Thymus (tissue), 11 donors: Measurements from ENCODE around the gene NREP. TPM values are rescaled to one million over a fixed set of nuclear protein-coding genes. Genes with fewer than 3 reads are reported as not detected.
A peak's percentile ranks its signal among the peaks of the same experiment; 100 is the strongest.
"Not testable (repeated sequence)": the region's sequence is repeated elsewhere in the genome, so short reads cannot be mapped to it uniquely, and the experiment has no call there.

Experiments
- DNase-seq, 9 donors: peaks; one replicate each; pipeline ENCODE4 v3.0.0-alpha.2; 2013; ENCODE audit warnings: low spot score in 9 of 9, low read depth in 6 of 9, missing footprints in 1 of 9
- H3K27ac ChIP-seq, 2 donors: one replicate each; pipeline ENCODE4 v1.5.1; 2013; ENCODE audit warnings: control low read depth in 1 of 2, low read depth in 1 of 2, low read length in 1 of 2, mild to moderate bottlenecking in 1 of 2, moderate library complexity in 1 of 2
- H3K27me3 ChIP-seq, 2 donors: one replicate each; pipeline ENCODE4 v1.5.1; 2013; ENCODE audit warnings: low read length in 1 of 2; ENCODE audit not compliant: control insufficient read depth in 2 of 2, insufficient read depth in 1 of 2
- H3K36me3 ChIP-seq, 2 donors: one replicate each; pipeline ENCODE4 v1.5.1; 2013; ENCODE audit warnings: low read length in 1 of 2, mild to moderate bottlenecking in 1 of 2, moderate library complexity in 1 of 2; ENCODE audit not compliant: control insufficient read depth in 2 of 2, insufficient read depth in 2 of 2
- H3K4me1 ChIP-seq, 2 donors: one replicate each; pipeline ENCODE4 v1.5.1; 2013; ENCODE audit warnings: low read length in 2 of 2; ENCODE audit not compliant: control insufficient read depth in 2 of 2, insufficient read depth in 2 of 2
- H3K4me3 ChIP-seq, 2 donors: one replicate each; pipeline ENCODE4 v1.5.1; 2013; ENCODE audit warnings: low read length in 2 of 2, control low read depth in 1 of 2, mild to moderate bottlenecking in 1 of 2
- H3K9me3 ChIP-seq, 2 donors: one replicate each; pipeline ENCODE4 v1.5.1; 2013; ENCODE audit warnings: low read length in 1 of 2, mild to moderate bottlenecking in 1 of 2; ENCODE audit not compliant: control insufficient read depth in 2 of 2, insufficient read depth in 1 of 2
- WGBS: extraction: QIAGEN DNeasy Blood & Tissue Kit; methylation state at CpG from one replicate; pipeline ENCODE4 v1.1.7; 2013; 5-methylcytosine and 5-hydroxymethylcytosine counted together
- polyA plus RNA-seq: library from polyadenylated mRNA; stranded (reverse); fragments of 200-250 nt; gene quantifications from one replicate; pipeline ENCODE4 v1.2.3, GENCODE V29; 2013
- total RNA-seq: library from RNA; stranded (reverse); fragments of 120-200 nt; gene quantifications from one replicate; pipeline ENCODE4 v1.2.4, GENCODE V29; 2013
- donor health status: healthy.

Gene NREP
- total and polyA plus RNA-seq, 2 donors = 76.6 to 173 TPM

DNA sequence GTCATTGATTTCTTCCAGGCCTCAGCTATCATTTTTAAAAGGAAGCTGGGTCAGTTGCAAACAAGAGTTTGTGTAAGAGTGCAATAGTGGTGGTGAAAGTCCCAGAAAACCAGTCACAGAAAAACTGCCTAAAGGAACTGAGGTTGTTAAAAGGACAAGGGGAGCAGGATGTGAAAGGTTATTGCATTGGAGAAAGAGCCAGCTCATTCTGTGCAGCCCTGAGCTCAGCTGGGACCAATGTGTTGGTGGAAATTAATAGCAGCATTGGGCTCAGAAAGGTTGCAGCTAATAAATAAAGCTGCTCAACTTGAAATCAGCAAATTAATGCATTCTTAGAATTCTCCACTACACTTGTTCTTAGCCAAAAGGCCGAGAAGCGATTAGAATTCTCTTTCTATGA, 34.9 kb downstream of the NREP start:
- Histone ChIP-seq H3K9me3 (peaks cover 0 to 2% of the 10 kb centered on the region in 2 donors), H3K27me3 (no peaks in the 10 kb centered on the region), H3K36me3 (peaks cover 0 to 10% of the 10 kb centered on the region in 2 donors), H3K4me1 (peaks cover 0 to 7% of the 10 kb centered on the region in 2 donors), H3K27ac (no peak overlapping the region), H3K4me3 (no peak overlapping the region)
- no peak for DNase-seq
- 72% methylated on average over 2 of the region's 2 CpGs for WGBS

DNA sequence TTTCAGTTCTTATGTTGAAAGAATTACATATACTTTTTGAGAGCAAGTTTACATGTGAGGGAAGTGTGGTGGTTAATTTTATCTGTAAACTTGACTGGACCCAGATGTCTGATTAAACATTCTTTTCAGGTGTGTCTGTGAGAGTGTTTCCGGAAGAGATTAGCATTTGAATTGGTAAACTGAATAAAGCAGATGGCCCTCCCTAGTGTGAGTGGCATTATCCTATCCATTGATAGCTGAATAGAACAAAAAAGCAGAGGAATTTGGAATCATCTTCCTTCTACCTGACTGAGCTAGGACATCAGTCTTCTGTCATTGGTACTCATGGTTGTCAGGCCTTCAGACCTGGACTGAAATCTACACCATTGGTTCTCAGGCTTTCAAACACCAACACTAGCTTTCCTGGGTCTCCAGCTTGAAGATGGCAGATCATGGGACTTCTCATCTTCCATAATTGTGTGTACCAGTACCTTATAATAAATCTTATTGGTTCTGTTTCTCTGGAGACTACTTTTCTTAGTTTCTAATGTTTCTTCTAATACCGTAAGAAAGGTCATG, 36.6 kb downstream of the NREP start:
- WGBS = 70% methylated on average over 2 of the region's 2 CpGs

DNA sequence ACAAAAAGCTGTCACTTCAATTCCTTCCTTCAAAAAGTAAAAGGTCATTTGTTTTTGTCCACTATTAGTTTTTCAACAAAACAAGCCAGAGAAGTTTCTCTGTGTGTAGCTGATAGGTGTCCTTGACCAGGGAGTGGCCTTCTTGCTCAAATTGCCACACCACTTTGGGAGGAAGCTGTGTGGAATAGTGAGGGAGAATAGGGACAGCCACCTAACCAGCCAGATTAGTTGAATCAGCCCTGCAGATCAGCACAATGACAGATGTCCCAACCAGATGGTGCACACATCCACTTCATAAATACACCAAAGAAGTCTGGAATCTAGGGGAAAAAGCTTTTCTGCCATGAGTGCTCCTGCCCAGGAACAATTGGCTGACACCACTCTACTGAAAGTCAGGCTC, 37.2 kb downstream of the NREP start:
- no peak for DNase-seq
- Histone ChIP-seq H3K9me3 (peaks cover 0 to 11% of the 10 kb centered on the region in 2 donors), H3K27ac (no peak overlapping the region), H3K36me3 (peaks cover 0 to 3% of the 10 kb centered on the region in 2 donors), H3K27me3 (no peaks in the 10 kb centered on the region), H3K4me3 (no peak overlapping the region), H3K4me1 (peaks cover 0 to 7% of the 10 kb centered on the region in 2 donors)

More for the DNA sequence above, 36.6 kb downstream of the NREP start:
- Histone ChIP-seq H3K4me3 (no peak overlapping the region), H3K36me3 (peaks cover under 1 to 3% of the 10 kb centered on the region in 2 donors), H3K27me3 (no peaks in the 10 kb centered on the region), H3K27ac (no peak overlapping the region), H3K9me3 (peaks cover 0 to 11% of the 10 kb centered on the region in 2 donors), H3K4me1 (peaks cover 0 to 7% of the 10 kb centered on the region in 2 donors)
- no peak for DNase-seq

DNA sequence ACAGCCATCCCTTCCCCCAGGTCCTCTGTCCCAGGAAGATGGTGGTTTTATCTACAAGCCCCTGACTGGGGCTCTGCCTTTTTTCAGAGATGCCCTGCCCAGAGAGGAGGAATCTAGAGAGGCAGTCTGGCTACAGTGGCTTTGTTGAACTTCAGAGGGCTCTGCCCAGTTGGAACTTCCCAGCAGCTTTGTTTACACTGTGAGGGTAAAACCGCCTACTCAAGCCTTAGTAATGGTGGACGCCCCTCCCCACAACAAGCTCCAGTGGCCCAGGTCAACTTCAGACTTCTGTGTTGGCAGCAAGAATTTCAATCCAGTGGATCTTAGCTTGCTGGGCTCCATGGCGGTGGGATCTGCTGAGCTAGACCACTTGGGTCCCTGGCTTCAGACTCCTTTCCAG, 40.2 kb downstream of the NREP start:
- not testable (repeated sequence) for H3K4me1 ChIP-seq, H3K36me3 ChIP-seq, H3K4me3 ChIP-seq, H3K27ac ChIP-seq, H3K27me3 ChIP-seq, DNase-seq
- WGBS = 98% methylated on average over 3 of the region's 3 CpGs
- peaks cover 0 to 11% of the 10 kb centered on the region in 2 donors for H3K9me3 ChIP-seq

DNA sequence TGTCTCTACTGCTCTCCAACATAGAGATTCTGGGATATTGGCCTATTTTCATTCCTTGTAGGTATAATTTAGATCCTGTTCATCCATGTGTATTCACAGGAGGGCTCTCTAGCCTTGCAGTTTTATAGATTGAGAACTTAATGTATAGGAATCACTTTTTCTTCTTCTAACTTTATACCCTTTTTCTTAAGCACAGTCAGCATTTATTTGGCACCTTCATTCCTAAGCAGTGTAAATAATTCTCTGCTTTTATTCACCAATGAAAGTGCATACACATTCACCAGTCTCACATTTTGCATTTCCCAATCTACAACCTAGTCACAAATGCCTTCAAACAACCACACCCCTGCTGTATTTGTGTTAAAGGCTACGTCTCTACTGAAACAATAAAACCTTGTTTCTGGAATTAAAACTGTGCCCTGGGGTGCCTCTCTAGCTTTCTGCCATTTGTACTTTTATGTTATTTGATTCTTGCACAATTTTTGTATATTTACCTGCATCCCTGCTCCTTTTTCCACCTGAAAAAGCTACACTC, 49.3 kb downstream of the NREP start:
- Histone ChIP-seq H3K36me3 (no peaks in the 10 kb centered on the region), H3K4me1 (peaks cover 11 to 14% of the 10 kb centered on the region in 2 donors), H3K27ac (no peak overlapping the region), H3K9me3 (no peaks in the 10 kb centered on the region), H3K4me3 (no peak overlapping the region), H3K27me3 (no peaks in the 10 kb centered on the region)
- WGBS = 93% methylated on average over 1 of the region's 1 CpG
- DNase-seq = no peak

DNA sequence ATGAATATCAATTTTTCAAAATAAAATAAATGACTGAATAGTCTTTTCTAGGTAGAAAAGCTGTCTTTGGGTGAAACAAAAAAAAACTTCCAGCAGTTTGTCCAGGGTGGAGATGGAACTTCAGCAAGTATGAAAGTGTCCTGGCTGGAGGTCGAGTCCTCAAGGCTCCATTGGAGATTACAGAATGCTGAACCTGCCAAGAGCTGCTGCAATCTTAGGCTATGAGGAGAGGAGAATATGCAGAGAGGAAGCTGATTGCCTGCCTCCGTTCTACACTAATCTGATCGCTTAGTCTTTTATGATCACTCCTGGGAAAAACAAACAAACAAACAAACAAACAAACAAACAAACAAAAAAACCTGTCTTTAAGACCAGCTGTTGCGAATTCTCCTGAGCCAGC, 50.6 kb downstream of the NREP start:
- Histone ChIP-seq H3K27me3 (no peaks in the 10 kb centered on the region), H3K4me1 (peaks cover 11 to 20% of the 10 kb centered on the region in 2 donors), H3K4me3 (no peak overlapping the region), H3K36me3 (no peaks in the 10 kb centered on the region), H3K27ac (no peak overlapping the region), H3K9me3 (no peaks in the 10 kb centered on the region)
- DNase-seq = peak in 1 of 9 donors; percentile 15
- 84% methylated on average over 4 of the region's 4 CpGs for WGBS

DNA sequence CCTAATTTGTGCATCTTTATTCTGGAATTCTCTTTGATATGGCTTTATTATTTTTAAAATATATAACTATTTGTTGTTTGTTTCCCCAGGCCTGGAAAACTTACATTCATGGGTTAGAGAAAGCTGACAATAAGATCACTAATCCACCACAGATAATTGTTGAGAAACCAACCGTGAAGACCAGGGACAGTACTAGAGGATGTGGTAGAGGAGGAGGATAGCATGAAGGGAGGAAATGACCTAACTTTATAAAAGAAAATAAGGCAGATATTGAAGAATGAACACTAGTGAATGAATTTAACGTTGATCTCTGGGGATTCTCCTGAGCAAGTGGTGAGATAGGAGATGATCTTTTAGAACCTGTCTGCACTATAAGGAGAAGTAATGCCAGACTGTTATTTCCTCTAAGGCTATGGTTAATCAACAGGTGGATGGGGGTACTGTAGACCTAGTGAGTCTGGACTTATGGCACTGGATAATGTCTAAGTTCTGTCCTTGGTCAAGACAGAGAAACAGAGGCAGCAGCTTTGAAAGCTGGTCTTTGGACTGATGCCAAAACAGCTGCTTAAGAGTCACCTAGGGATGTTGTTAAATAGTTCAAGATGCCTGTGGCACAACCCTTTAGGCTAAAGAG, 52.4 kb downstream of the NREP start:
- peak in 1 of 9 donors; percentile 47 for DNase-seq
- WGBS = 15% methylated on average over 2 of the region's 2 CpGs
- H3K27ac ChIP-seq = peak overlapping the region; percentile 68 to 93
- H3K9me3 ChIP-seq = no peaks in the 10 kb centered on the region
- H3K4me1 ChIP-seq = peaks cover 11 to 20% of the 10 kb centered on the region in 2 donors
- H3K4me3 ChIP-seq = peak overlapping the region; percentile 32 to 50
- H3K36me3 ChIP-seq = no peaks in the 10 kb centered on the region
- no peaks in the 10 kb centered on the region for H3K27me3 ChIP-seq

DNA sequence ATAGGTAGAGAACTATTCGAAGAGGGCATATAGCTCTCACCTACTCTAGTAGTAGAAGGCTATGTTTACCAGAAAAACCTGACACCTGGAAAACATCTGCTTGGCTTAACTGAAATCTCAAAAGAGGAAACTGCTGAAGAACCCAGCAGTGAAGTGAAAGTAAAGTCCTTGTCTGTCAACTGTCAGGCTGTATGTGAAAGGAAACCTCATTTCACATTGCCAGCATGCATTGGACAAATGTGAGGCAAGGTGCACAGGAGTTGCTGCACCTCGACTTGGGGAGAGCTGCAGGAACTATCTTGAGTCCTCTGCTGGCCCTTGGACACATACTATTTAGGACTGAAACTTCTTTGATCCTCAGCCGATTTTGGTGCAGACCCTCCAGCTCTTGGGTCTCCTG, 53.3 kb downstream of the NREP start:
- H3K27me3 ChIP-seq = no peaks in the 10 kb centered on the region
- H3K4me3 ChIP-seq = peak overlapping the region; percentile 32 to 50
- peak overlapping the region; percentile 55 to 93 for H3K27ac ChIP-seq
- DNase-seq = peak; percentile 58 to 93 (median 74)
- WGBS = 3% methylated on average over 3 of the region's 3 CpGs
- no peaks in the 10 kb centered on the region for H3K36me3 ChIP-seq
- no peaks in the 10 kb centered on the region for H3K9me3 ChIP-seq
- H3K4me1 ChIP-seq = peaks cover 11 to 20% of the 10 kb centered on the region in 2 donors

DNA sequence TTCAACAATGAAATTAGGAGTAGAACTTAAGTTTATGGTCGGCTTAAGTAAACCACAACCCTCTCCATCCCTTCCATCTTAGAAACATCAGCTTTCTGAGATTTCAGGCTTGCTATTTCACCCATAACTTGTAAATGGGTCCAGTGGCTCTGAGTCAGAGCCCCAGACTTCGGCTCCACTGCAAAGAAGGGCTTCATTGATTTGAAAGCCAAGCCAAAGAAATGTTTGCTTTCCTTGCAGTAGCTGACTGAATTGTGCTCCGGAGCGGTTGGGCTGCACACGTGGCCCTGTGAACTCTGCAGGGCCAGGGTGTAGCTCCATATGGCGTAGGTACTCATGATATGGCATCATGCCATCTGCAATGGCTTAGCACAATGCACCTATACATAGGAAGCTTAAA, 57.0 kb downstream of the NREP start:
- Histone ChIP-seq H3K27me3 (no peaks in the 10 kb centered on the region), H3K4me3 (no peak overlapping the region), H3K9me3 (no peaks in the 10 kb centered on the region), H3K27ac (no peak overlapping the region), H3K4me1 (peaks cover 15 to 41% of the 10 kb centered on the region in 2 donors), H3K36me3 (no peaks in the 10 kb centered on the region)
- DNase-seq = no peak
- 92% methylated on average over 6 of the region's 6 CpGs for WGBS
